GM19395 (cell line): ENCODE results near the gene TENT5C.

Experiments
- ATAC-seq: cut with Tn5 transposase; IDR thresholded peaks from one replicate; pipeline ENCODE4 v1.9.1; 2021; ENCODE audit warnings: mild to moderate bottlenecking, moderate library complexity; ENCODE audit not compliant: unreplicated experiment

TENT5C gene

GRCh38 chr1:117611894-117612483 is 6.1 kb downstream of the TENT5C start:
- ATAC-seq, result no peak

- ATAC-seq, result no peak
These were observed 6.8 kb downstream of the TENT5C start for GRCh38 chr1:117612517-117613248.

- no peak for ATAC-seq
These were observed 7.6 kb downstream of the TENT5C start for GRCh38 chr1:117613249-117613968.

GRCh38 chr1:117613969-117614729 is 8.3 kb downstream of the TENT5C start:
- no peak for ATAC-seq

- no peak for ATAC-seq
These were observed 9.6 kb downstream of the TENT5C start for GRCh38 chr1:117615474-117615873.

- no peak for ATAC-seq
These were observed 10.5 kb downstream of the TENT5C start for GRCh38 chr1:117616356-117616755.

GRCh38 chr1:117616967-117617366 is 11.1 kb downstream of the TENT5C start:
- no peak for ATAC-seq

GRCh38 chr1:117618450-117619122 is 12.7 kb downstream of the TENT5C start:
- no peak for ATAC-seq

- ATAC-seq, result no peak
These were observed 14.6 kb downstream of the TENT5C start for GRCh38 chr1:117620440-117620839.

GRCh38 chr1:117621316-117621715 is 15.5 kb downstream of the TENT5C start:
- ATAC-seq, result no peak

- ATAC-seq, result no peak
These were observed 16.9 kb downstream of the TENT5C start for GRCh38 chr1:117622726-117623125.

GRCh38 chr1:117623141-117623540 is 17.3 kb downstream of the TENT5C start:
- no peak for ATAC-seq

GRCh38 chr1:117623698-117624097 is 17.9 kb downstream of the TENT5C start:
- ATAC-seq, result no peak

- ATAC-seq, result no peak
These were observed 21.8 kb downstream of the TENT5C start for GRCh38 chr1:117627546-117628130.

- ATAC-seq, result no peak
These were observed 22.5 kb downstream of the TENT5C start for GRCh38 chr1:117628343-117628742.

- no peak for ATAC-seq
These were observed 24.0 kb downstream of the TENT5C start for GRCh38 chr1:117629625-117630422.

- no peak for ATAC-seq
These were observed 24.7 kb downstream of the TENT5C start for GRCh38 chr1:117630423-117630998.

- no peak for ATAC-seq
These were observed 25.7 kb downstream of the TENT5C start for GRCh38 chr1:117631359-117632160.
